ENCODE data around the gene GLRX5. TPM values are rescaled to one million over a fixed set of nuclear protein-coding genes. Genes with fewer than 3 reads are reported as not detected.
A peak's percentile ranks its signal among the peaks of the same experiment; 100 is the strongest.

The GLRX5 gene
- total and polyA plus RNA-seq, 3 experiments from 2014 or later = 52.9 to 72.9 (median 54.6) TPM

DNA sequence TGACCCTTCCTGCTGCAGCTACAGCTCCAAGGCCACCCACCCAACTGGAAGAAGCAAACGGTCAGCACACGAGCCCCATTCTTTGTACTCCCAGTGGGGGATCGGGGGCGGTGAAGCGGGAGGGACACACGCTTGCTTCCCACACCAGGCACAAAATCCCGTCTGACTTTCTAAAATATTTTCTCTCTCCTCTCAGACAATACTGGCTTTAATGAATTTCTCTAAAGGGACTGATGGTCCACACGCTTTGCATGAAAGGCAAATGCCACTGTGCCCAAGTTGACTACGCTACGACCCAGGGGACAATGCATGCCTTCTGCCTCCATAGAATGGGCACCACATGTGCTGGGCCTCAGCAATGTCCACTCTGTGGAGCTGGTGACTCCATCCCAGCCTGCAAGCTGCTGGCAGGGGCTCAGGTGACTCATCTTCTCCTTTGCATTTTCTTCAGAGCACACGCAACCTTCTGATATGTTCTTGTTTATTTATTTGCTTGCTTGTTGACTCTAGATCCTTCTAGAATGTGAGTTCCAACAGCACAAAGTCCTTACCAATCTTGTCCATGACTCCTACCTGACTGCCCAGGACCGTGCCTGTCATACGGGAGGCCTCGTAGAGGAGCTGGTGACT, 34.0 kb upstream of the GLRX5 start:
- Histone ChIP-seq H3K9me3 (ENCODE audit: low read length) (no peaks in the 10 kb centered on the region), H3K27me3 (ENCODE audit: insufficient read depth, low read length, poor library complexity, severe bottlenecking) (no peaks in the 10 kb centered on the region), H3K27ac (ENCODE audit: low read depth, low read length) (no peak overlapping the region), H3K4me1 (ENCODE audit: insufficient read depth, low read length) (peaks cover 54% of the 10 kb centered on the region), H3K4me3 (ENCODE audit: low read length) (no peak overlapping the region), H3K36me3 (ENCODE audit: insufficient read depth, low read length) (no peaks in the 10 kb centered on the region)
- peaks cover 55 to 85% (median 78%) of the 10 kb centered on the region in 3 donors for H3K4me1 Mint-ChIP-seq
- CTCF ChIA-PET = no interaction called here
- H3K9me3 Mint-ChIP-seq = no peaks in the 10 kb centered on the region
- peak overlapping the region in 3 of 8 donors; percentile 20 to 37 (median 26) for H3K27ac Mint-ChIP-seq
- H3K4me3 Mint-ChIP-seq = no peak overlapping the region
- H3K36me3 Mint-ChIP-seq = peaks cover 8 to 33% (median 11%) of the 10 kb centered on the region in 3 donors
- DNase-seq = no peak
- POLR2A ChIA-PET = no interaction called here
- peaks cover 0 to 2% of the 10 kb centered on the region in 2 donors for H3K27me3 Mint-ChIP-seq

DNA sequence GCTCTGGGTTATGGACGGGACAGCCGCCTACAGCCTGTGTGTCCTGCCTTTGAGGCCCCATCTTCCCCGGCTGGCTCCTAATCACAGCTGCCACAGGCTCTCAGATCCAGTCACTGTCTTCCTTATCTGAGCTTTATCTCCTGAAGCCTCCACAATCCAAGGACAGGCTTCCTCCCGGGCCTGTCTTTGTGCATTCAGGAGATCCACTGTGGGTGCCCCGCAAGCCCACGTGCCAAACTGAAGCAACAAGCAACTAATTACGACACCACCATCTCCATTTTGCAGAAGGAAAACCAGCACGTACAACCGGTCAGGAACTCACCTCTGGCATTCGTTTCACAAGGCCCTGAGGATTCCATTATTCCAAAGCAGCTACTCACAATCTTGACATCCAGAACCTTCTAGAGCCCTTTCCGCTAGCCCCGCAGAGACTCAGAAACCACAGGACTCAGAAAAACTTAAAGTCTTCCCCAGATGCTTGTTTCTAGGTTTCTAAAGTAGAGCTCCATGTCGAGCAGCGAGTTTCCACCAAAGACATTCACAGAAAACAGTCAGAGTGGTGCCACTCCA, 32.4 kb upstream of the GLRX5 start:
- H3K27me3 Mint-ChIP-seq = peaks cover 0 to 2% of the 10 kb centered on the region in 2 donors
- no peak for DNase-seq
- POLR2A ChIA-PET = no interaction called here
- H3K4me3 Mint-ChIP-seq = no peak overlapping the region
- no peaks in the 10 kb centered on the region for H3K9me3 Mint-ChIP-seq
- H3K27ac ChIP-seq (ENCODE audit: low read depth, low read length) = no peak overlapping the region
- H3K9me3 ChIP-seq (ENCODE audit: low read length) = no peaks in the 10 kb centered on the region
- no peaks in the 10 kb centered on the region for H3K36me3 ChIP-seq (ENCODE audit: insufficient read depth, low read length)
- CTCF ChIA-PET = interaction anchor here (1.0 to 1.3 kb wide), 2 partner anchors 12 to 25 kb away, joined by 3 to 5 read pairs; no protein-coding TSS in a partner anchor
- H3K27ac Mint-ChIP-seq = peak overlapping the region in 4 of 8 donors; percentile 21 to 56 (median 48)
- H3K4me3 ChIP-seq (ENCODE audit: low read length) = no peak overlapping the region
- H3K36me3 Mint-ChIP-seq = peaks cover 8 to 41% (median 11%) of the 10 kb centered on the region in 3 donors
- H3K27me3 ChIP-seq (ENCODE audit: insufficient read depth, low read length, poor library complexity, severe bottlenecking) = no peaks in the 10 kb centered on the region
- H3K4me1 ChIP-seq (ENCODE audit: insufficient read depth, low read length) = peaks cover 54% of the 10 kb centered on the region
- H3K4me1 Mint-ChIP-seq = peaks cover 55 to 85% (median 75%) of the 10 kb centered on the region in 3 donors

DNA sequence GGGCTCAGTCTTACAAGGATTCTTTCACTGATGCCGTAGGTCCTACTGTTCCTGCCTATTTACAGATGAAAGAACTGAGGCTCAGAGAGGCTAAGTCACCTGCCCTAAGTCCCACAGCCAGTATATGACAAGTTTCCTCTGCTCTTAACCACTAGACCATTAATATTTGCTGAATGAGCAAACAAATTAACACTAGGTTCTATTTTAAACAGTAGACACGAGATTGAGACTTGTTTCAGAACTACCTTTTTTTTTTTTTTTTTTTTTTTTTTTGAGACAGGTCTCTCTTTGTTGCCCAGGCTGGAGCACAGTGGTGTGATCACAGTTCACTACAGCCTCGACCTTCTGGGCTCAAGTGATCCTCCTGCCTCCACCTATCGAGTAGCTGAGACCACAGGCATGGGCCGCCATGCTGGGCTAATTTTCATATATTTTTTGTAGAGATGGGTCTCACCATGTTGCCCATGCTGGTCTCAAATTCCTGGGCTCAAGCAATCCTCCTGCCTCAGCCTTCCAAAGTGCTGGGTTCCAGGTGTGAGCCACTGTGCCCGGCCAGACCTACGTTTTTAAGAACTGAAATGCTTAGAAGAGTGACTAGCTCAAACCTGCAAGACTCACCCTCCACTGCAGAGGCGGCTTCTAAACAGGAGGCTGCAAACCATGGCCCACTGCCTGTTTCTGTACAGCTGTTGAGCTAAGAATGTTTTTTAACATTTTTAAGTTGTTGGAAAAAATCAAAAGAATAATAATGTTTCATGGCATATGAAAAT, 31.3 kb upstream of the GLRX5 start:
- Mint-ChIP-seq H3K4me1 (peaks cover 62 to 89% (median 78%) of the 10 kb centered on the region in 3 donors), H3K4me3 (peak overlapping the region in 3 of 7 donors; percentile 24 to 44 (median 26)), H3K36me3 (peaks cover 8 to 45% (median 14%) of the 10 kb centered on the region in 3 donors), H3K27ac (peak overlapping the region in 7 of 8 donors; percentile 37 to 86 (median 76)), H3K9me3 (no peaks in the 10 kb centered on the region), H3K27me3 (peaks cover 0 to 2% of the 10 kb centered on the region in 2 donors)
- Histone ChIP-seq H3K27ac (ENCODE audit: low read depth, low read length) (no peak overlapping the region), H3K4me3 (ENCODE audit: low read length) (no peak overlapping the region), H3K36me3 (ENCODE audit: insufficient read depth, low read length) (no peaks in the 10 kb centered on the region), H3K4me1 (ENCODE audit: insufficient read depth, low read length) (peaks cover 61% of the 10 kb centered on the region), H3K9me3 (ENCODE audit: low read length) (no peaks in the 10 kb centered on the region), H3K27me3 (ENCODE audit: insufficient read depth, low read length, poor library complexity, severe bottlenecking) (no peaks in the 10 kb centered on the region)
- ChIA-PET CTCF (interaction anchor here (1.0 to 1.3 kb wide), 4 partner anchors 14 to 61 kb away, joined by 3 to 5 read pairs (median 4); no protein-coding TSS in a partner anchor), POLR2A (interaction anchor here (1.0 to 1.1 kb wide), 2 partner anchors 9 to 15 kb away, joined by 3 to 4 read pairs; no protein-coding TSS in a partner anchor)
- no peak for DNase-seq

- DNase-seq = no peak
- H3K4me1 Mint-ChIP-seq = peaks cover 62 to 88% (median 82%) of the 10 kb centered on the region in 3 donors
- ChIA-PET POLR2A (interaction anchor here (1.0 to 1.1 kb wide), 2 partner anchors 8 to 14 kb away, joined by 3 to 4 read pairs; no protein-coding TSS in a partner anchor), CTCF (interaction anchor here (1.1 to 1.3 kb wide), 3 partner anchors 9 to 62 kb away, joined by 3 to 5 read pairs (median 4); no protein-coding TSS in a partner anchor)
- peaks cover 8 to 44% (median 17%) of the 10 kb centered on the region in 3 donors for H3K36me3 Mint-ChIP-seq
- peak overlapping the region in 7 of 8 donors; percentile 56 to 89 (median 83) for H3K27ac Mint-ChIP-seq
- Histone ChIP-seq H3K9me3 (ENCODE audit: low read length) (no peaks in the 10 kb centered on the region), H3K27me3 (ENCODE audit: insufficient read depth, low read length, poor library complexity, severe bottlenecking) (no peaks in the 10 kb centered on the region), H3K27ac (ENCODE audit: low read depth, low read length) (no peak overlapping the region), H3K4me1 (ENCODE audit: insufficient read depth, low read length) (peaks cover 60% of the 10 kb centered on the region), H3K36me3 (ENCODE audit: insufficient read depth, low read length) (no peaks in the 10 kb centered on the region), H3K4me3 (ENCODE audit: low read length) (no peak overlapping the region)
- H3K9me3 Mint-ChIP-seq = no peaks in the 10 kb centered on the region
- H3K27me3 Mint-ChIP-seq = peaks cover 0 to 2% of the 10 kb centered on the region in 2 donors
- H3K4me3 Mint-ChIP-seq = peak overlapping the region in 5 of 7 donors; percentile 5 to 57 (median 32)
Measured at GRCh38 chr14:95504135-95505029, 30.5 kb upstream of the GLRX5 start.

DNA sequence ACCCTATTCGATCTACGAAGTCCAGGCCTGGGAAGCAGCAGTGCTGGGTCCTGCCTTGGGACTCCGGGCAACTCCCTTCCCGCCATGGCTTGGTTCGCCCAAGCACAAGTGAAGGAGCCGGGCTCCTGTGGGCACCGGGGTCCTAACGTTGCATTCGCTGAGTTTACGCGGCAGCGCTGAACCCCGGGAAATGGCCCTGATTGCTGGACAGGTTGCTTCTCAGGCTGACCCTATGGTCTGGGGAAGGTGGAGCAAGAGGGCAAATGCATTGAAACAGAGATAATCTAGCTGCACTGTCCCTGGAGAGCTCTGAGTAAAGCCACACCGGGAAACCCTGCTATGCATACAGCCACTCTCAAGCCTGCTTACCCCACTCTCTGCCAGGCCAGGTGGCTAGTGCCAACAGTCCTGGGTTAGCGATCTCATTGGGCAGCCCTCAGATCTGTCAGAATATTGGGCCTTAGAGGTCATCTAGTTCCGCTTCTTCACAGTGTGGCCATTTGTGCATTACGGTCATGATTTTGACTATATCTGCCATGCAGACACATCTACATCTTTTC, 29.7 kb upstream of the GLRX5 start:
- peaks cover 65% of the 10 kb centered on the region for H3K4me1 ChIP-seq (ENCODE audit: insufficient read depth, low read length)
- no peaks in the 10 kb centered on the region for H3K27me3 ChIP-seq (ENCODE audit: insufficient read depth, low read length, poor library complexity, severe bottlenecking)
- no peaks in the 10 kb centered on the region for H3K36me3 ChIP-seq (ENCODE audit: insufficient read depth, low read length)
- H3K4me3 ChIP-seq (ENCODE audit: low read length) = no peak overlapping the region
- H3K9me3 Mint-ChIP-seq = no peaks in the 10 kb centered on the region
- no peaks in the 10 kb centered on the region for H3K9me3 ChIP-seq (ENCODE audit: low read length)
- H3K4me3 Mint-ChIP-seq = no peak overlapping the region
- peak overlapping the region in 2 of 8 donors; percentile 12 to 57 for H3K27ac Mint-ChIP-seq
- H3K36me3 Mint-ChIP-seq = peaks cover 8 to 46% (median 18%) of the 10 kb centered on the region in 3 donors
- no peak for DNase-seq
- CTCF ChIA-PET = interaction anchor here (0.9 to 3.6 kb wide), 4 partner anchors 9 to 63 kb away, joined by 3 to 11 read pairs (median 4); no protein-coding TSS in a partner anchor
- POLR2A ChIA-PET = interaction anchor here (1.1 kb wide), 1 partner anchor 13 kb away, joined by 4 read pairs; no protein-coding TSS in a partner anchor
- no peak overlapping the region for H3K27ac ChIP-seq (ENCODE audit: low read depth, low read length)
- H3K4me1 Mint-ChIP-seq = peaks cover 66 to 93% (median 88%) of the 10 kb centered on the region in 3 donors
- H3K27me3 Mint-ChIP-seq = peaks cover 0 to 2% of the 10 kb centered on the region in 2 donors

DNA sequence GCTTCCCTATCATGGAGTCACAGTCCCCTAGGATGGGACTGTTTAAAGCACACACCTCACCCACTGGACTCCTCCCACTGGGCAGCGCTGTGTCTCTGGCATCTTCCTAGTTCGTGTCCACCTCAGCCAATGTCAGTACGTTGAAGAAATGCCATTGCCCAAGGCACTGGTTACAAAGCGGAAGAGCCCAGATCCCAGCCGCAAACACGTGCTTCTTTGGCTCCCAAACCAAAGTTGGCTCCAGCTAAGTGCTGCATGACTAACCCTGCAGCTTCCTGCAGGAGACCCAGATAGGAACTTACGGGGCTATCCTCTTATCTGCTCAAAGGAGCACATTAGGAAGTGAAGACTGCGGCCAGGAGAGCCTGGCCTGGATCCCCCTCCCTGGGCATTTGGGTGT, 27.7 kb upstream of the GLRX5 start:
- H3K4me1 Mint-ChIP-seq = peaks cover 68 to 92% (median 80%) of the 10 kb centered on the region in 3 donors
- DNase-seq = no peak
- peak overlapping the region in 7 of 8 donors; percentile 61 to 85 (median 74) for H3K27ac Mint-ChIP-seq
- no peaks in the 10 kb centered on the region for H3K9me3 Mint-ChIP-seq
- CTCF ChIA-PET = interaction anchor here (1.6 to 3.6 kb wide), 2 partner anchors 28 to 65 kb away, joined by 3 to 11 read pairs; no protein-coding TSS in a partner anchor
- POLR2A ChIA-PET = no interaction called here
- no peaks in the 10 kb centered on the region for H3K27me3 Mint-ChIP-seq
- peak overlapping the region in 2 of 7 donors; percentile 5 to 25 for H3K4me3 Mint-ChIP-seq
- Histone ChIP-seq H3K4me3 (ENCODE audit: low read length) (no peak overlapping the region), H3K27me3 (ENCODE audit: insufficient read depth, low read length, poor library complexity, severe bottlenecking) (no peaks in the 10 kb centered on the region), H3K27ac (ENCODE audit: low read depth, low read length) (no peak overlapping the region), H3K36me3 (ENCODE audit: insufficient read depth, low read length) (no peaks in the 10 kb centered on the region), H3K9me3 (ENCODE audit: low read length) (no peaks in the 10 kb centered on the region), H3K4me1 (ENCODE audit: insufficient read depth, low read length) (peaks cover 65% of the 10 kb centered on the region)
- peaks cover 0 to 39% (median 14%) of the 10 kb centered on the region in 3 donors for H3K36me3 Mint-ChIP-seq

All from CD8-positive, alpha-beta memory T cell (primary cell).